ENCODE measurements around the gene RALGAPA2. TPM values are rescaled to one million over a fixed set of nuclear protein-coding genes. Genes with fewer than 3 reads are reported as not detected.

Gene RALGAPA2
- total RNA-seq, 2 experiments from 2014 or later, result 21.2 to 21.9 TPM

DNA sequence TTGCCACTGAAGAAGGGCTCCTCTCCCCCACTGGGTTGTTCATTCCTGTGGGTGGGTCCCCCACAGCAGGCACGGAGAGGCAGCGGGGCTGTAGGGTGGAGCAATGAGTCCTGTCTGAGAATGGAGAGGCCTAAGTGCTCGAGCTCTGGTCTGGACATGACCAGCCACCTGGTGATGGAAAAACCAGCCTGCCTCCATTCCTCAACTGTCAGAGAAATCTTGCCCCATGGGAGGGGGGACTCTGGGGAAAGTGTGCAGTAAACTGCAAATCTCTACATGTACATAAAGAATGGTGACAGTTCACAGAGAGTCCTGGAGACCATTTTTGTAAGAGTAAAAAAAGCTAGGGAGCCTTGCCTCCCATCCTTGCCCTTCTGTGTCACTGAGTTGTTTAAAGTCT is 310.5 kb downstream of the RALGAPA2 start:
- TF ChIP-seq, protein P1, sequence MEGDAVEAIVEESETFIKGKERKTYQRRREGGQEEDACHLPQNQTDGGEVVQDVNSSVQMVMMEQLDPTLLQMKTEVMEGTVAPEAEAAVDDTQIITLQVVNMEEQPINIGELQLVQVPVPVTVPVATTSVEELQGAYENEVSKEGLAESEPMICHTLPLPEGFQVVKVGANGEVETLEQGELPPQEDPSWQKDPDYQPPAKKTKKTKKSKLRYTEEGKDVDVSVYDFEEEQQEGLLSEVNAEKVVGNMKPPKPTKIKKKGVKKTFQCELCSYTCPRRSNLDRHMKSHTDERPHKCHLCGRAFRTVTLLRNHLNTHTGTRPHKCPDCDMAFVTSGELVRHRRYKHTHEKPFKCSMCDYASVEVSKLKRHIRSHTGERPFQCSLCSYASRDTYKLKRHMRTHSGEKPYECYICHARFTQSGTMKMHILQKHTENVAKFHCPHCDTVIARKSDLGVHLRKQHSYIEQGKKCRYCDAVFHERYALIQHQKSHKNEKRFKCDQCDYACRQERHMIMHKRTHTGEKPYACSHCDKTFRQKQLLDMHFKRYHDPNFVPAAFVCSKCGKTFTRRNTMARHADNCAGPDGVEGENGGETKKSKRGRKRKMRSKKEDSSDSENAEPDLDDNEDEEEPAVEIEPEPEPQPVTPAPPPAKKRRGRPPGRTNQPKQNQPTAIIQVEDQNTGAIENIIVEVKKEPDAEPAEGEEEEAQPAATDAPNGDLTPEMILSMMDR (IDR thresholded peaks at IDR 0.05), result no peak
- Histone ChIP-seq H3K27me3 (ENCODE audit: control insufficient read depth in 1 of 2, insufficient read depth in 2 of 2, low read length in 2 of 2) (no peaks in the 10 kb centered on the region), H3K4me1 (ENCODE audit: insufficient read depth, low read length) (no peaks in the 10 kb centered on the region), H3K36me3 (ENCODE audit: insufficient read depth, low read length) (peaks cover 6% of the 10 kb centered on the region), H3K9me3 (ENCODE audit: control insufficient read depth in 1 of 2, insufficient read depth in 1 of 2, low read length in 2 of 2) (no peaks in the 10 kb centered on the region), H3K4me3 (ENCODE audit: low read length) (no peak overlapping the region), H3K27ac (ENCODE audit: low read depth in 1 of 2, low read length in 2 of 2) (no peak overlapping the region)
- intact Hi-C loops (cut with DNase I, micrococcal nuclease), result no loop called here
- ATAC-seq (ENCODE audit: poor library complexity) (no peak), DNase-seq (no peak)
- ChIA-PET CTCF (no interaction called here), POLR2A (no interaction called here)
- Mint-ChIP-seq H3K36me3 (ENCODE audit: low read depth) (peaks cover 24% of the 10 kb centered on the region), H3K27me3 (no peaks in the 10 kb centered on the region), H3K4me1 (ENCODE audit: low read depth) (no peaks in the 10 kb centered on the region), H3K27ac (no peak overlapping the region), H3K9me3 (no peaks in the 10 kb centered on the region), H3K4me3 (no peak overlapping the region)

DNA sequence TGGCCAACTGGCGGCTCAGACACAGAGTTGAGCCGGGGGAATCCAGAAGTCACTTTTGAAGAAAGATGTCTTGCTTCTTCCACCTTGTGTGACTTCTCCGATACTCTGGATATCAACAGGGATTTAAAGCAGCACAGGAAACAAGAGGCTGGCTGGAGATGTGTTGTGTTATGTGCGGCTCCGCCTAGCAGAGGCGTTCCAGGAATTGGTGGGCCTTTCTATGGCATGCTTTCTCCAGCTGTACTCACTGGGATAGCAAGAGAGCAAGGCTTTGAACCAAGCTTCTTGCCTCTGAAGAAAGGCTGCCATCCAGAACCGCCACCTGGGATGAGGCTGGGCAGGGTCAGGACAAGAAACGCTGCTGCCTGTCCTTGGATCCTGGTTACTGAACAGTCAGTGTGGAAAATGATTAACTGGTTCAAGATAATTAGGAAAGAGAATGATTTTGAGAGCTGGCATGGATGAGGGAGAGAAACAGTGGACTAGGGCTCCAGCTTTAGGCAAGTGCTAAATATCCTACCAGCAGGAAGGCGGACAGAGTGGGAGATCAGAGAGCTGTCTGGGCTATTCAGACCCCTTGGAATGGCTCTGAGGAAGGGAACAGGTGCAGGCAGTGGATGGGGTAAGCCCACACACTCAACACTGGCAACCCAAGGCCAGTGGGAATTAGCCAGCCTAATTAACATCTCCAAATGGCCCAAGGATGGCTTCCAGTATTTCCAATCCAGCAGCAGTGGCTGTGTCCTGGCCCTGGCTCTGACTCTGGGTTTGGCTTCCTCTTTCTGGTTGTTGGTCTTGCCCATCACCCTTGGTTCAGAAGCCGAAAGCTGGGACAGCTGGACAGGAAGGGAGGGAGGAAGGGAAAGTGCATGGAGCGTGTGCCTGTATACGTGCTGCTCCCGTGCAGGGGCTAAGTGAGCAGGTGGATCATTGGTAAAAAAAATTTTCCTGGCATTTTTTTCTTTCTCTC is 312.6 kb downstream of the RALGAPA2 start:
- ATAC-seq (ENCODE audit: poor library complexity), result no peak
- no peaks in the 10 kb centered on the region for H3K27me3 ChIP-seq (ENCODE audit: control insufficient read depth in 1 of 2, insufficient read depth in 2 of 2, low read length in 2 of 2)
- Mint-ChIP-seq H3K36me3 (ENCODE audit: low read depth) (peaks cover 25% of the 10 kb centered on the region), H3K4me3 (no peak overlapping the region), H3K9me3 (no peaks in the 10 kb centered on the region), H3K27ac (no peak overlapping the region), H3K4me1 (ENCODE audit: low read depth) (no peaks in the 10 kb centered on the region), H3K27me3 (no peaks in the 10 kb centered on the region)
- ChIA-PET POLR2A (no interaction called here), CTCF (no interaction called here)
- no peak for DNase-seq
- intact Hi-C loops (cut with DNase I, micrococcal nuclease), result no loop called here
- no peak overlapping the region for H3K4me3 ChIP-seq (ENCODE audit: low read length)
- H3K4me1 ChIP-seq (ENCODE audit: insufficient read depth, low read length), result no peaks in the 10 kb centered on the region
- H3K27ac ChIP-seq (ENCODE audit: low read depth in 1 of 2, low read length in 2 of 2), result no peak overlapping the region
- H3K36me3 ChIP-seq (ENCODE audit: insufficient read depth, low read length), result peaks cover 8% of the 10 kb centered on the region
- H3K9me3 ChIP-seq (ENCODE audit: control insufficient read depth in 1 of 2, insufficient read depth in 1 of 2, low read length in 2 of 2), result no peaks in the 10 kb centered on the region
- TF ChIP-seq, protein P1 (IDR thresholded peaks at IDR 0.05), result no peak

DNA sequence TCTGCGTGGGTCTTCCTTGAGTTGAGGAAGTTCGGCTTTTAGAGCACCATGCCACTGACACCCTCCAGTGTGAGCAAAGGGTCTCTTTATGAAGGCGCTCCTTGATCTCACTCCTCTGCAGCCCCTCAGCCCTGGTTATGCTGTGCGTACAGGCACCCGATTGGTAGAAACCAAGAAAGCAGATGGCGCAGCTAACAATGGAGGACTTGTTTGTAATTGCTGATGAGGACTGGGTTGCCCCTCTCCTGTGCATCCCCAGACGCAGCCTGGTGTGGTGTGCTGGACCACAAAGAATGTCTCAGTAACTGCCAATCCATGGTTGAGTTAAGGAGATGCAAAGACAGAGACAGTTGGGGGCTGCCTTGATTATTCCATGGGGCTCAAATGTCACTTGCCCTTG is 314.3 kb downstream of the RALGAPA2 start:
- Mint-ChIP-seq H3K27ac (no peak overlapping the region), H3K9me3 (no peaks in the 10 kb centered on the region), H3K4me3 (no peak overlapping the region), H3K27me3 (no peaks in the 10 kb centered on the region), H3K4me1 (ENCODE audit: low read depth) (no peaks in the 10 kb centered on the region), H3K36me3 (ENCODE audit: low read depth) (peaks cover 36% of the 10 kb centered on the region)
- no peaks in the 10 kb centered on the region for H3K27me3 ChIP-seq (ENCODE audit: control insufficient read depth in 1 of 2, insufficient read depth in 2 of 2, low read length in 2 of 2)
- intact Hi-C loops (cut with DNase I, micrococcal nuclease), result no loop called here
- no peaks in the 10 kb centered on the region for H3K4me1 ChIP-seq (ENCODE audit: insufficient read depth, low read length)
- no peaks in the 10 kb centered on the region for H3K9me3 ChIP-seq (ENCODE audit: control insufficient read depth in 1 of 2, insufficient read depth in 1 of 2, low read length in 2 of 2)
- peaks cover 9% of the 10 kb centered on the region for H3K36me3 ChIP-seq (ENCODE audit: insufficient read depth, low read length)
- DNase-seq (no peak), ATAC-seq (ENCODE audit: poor library complexity) (no peak)
- no peak overlapping the region for H3K27ac ChIP-seq (ENCODE audit: low read depth in 1 of 2, low read length in 2 of 2)
- TF ChIP-seq, protein P1 (IDR thresholded peaks at IDR 0.05), result no peak
- ChIA-PET POLR2A (no interaction called here), CTCF (no interaction called here)
- no peak overlapping the region for H3K4me3 ChIP-seq (ENCODE audit: low read length)

Data from CD4-positive, alpha-beta T cell (primary cell).